HCT116 (cell line): ENCODE measurements around the gene RNF7. TPM values are rescaled to one million over a fixed set of nuclear protein-coding genes. Genes with fewer than 3 reads are reported as not detected.

ENCODE experiments used
- ATAC-seq: fragments of 200-7000 bp; cut with Tn5 transposase; 2 replicates; pipeline ENCODE4 v1.9.1; 2020; ENCODE audit warnings: mild to moderate bottlenecking, moderate library complexity
- BruUV-seq: library from RNA; stranded (reverse); fragments of 400-500 nt; replicated peaks from 2 replicates; lab custom pipeline; 2021; lab: Mats Ljungman, UMichigan
- CTCF ChIA-PET: fragments of 300-600 bp; sonication (Branson Sonifier 250); formaldehyde crosslinking; loops from one replicate; lab custom pipeline; 2021; ENCODE audit warnings: antibody characterized with exemption; lab: Charles Lee
- POLR2A ChIA-PET: fragments of 300-600, 350-600 bp; sonication (Branson Sonifier 250); formaldehyde crosslinking; loops from one replicate; lab custom pipeline; 2021; ENCODE audit warnings: antibody characterized with exemption; lab: Charles Lee
- RAD21 ChIA-PET, 2 experiments: fragments of 300-600 bp; sonication (Branson Sonifier 250); formaldehyde crosslinking; loops; one replicate each; lab custom pipeline; 2023; ENCODE audit warnings: low total read pairs in 2 of 2; ENCODE audit not compliant: uncharacterized antibody in 2 of 2, unreplicated experiment in 2 of 2, low non-redundant PET in 1 of 2; lab: Charles Lee
- DNase-seq: peaks from one replicate; pipeline ENCODE4 v3.0.0-alpha.2; 2010; ENCODE audit warnings: low read depth, low spot score
- H2AFZ ChIP-seq: fragments of 200-600 bp; shearing (Covaris generic), sonication (generic); 2 replicates; pipeline ENCODE4 v1.6.1; 2017; ENCODE audit warnings: low read depth, mixed run types, mixed read lengths, antibody characterized with exemption, low read length; ENCODE audit not compliant: poor library complexity, severe bottlenecking
- H3K27ac ChIP-seq: 2 replicates; pipeline ENCODE4 v1.5.1; 2012; ENCODE audit warnings: low read depth, low read length
- H3K27me3 ChIP-seq: fragments of 200-600 bp; sonication (generic); 2 replicates; pipeline ENCODE4 v1.6.1; 2016; ENCODE audit warnings: mixed run types, low read length, mixed read lengths; ENCODE audit not compliant: insufficient read depth
- H3K36me3 ChIP-seq, 2 experiments: fragments of 200-500 bp in 1 of 2; fragments of 200-600 bp in 1 of 2; sonication (Bioruptor generic) in 1 of 2; sonication (generic) in 1 of 2; 2 replicates each; pipeline versions ENCODE4 v1.5.1 to v1.6.1; 2014 to 2016; ENCODE audit warnings: low read length in 2 of 2, inconsistent platforms in 1 of 2, mixed read lengths in 1 of 2, mixed run types in 1 of 2; ENCODE audit not compliant: insufficient read depth in 2 of 2, control insufficient read depth in 1 of 2
- H3K4me1 ChIP-seq, 2 experiments: fragments of 200-600 bp in 1 of 2; sonication (generic) in 1 of 2; 2 replicates each; pipeline versions ENCODE4 v1.5.1 to v1.6.1; 2012 to 2017; ENCODE audit warnings: low read length in 2 of 2, inconsistent platforms in 1 of 2, mild to moderate bottlenecking in 1 of 2, mixed read lengths in 1 of 2, mixed run types in 1 of 2, moderate library complexity in 1 of 2; ENCODE audit not compliant: insufficient read depth in 2 of 2, control insufficient read depth in 1 of 2
- H3K4me2 ChIP-seq: fragments of 200-600 bp; sonication (generic); 2 replicates; pipeline ENCODE4 v1.6.1; 2017; ENCODE audit warnings: mixed run types, low read length, mixed read lengths
- H3K4me3 ChIP-seq, 2 experiments: fragments of 200-600 bp in 1 of 2; sonication (generic) in 1 of 2; replicated peaks in 1 of 2; 2 replicates each; pipeline ENCODE4 v1.5.1; 2011 to 2016; ENCODE audit warnings: low read length in 2 of 2, control low read depth in 1 of 2, low read depth in 1 of 2, mild to moderate bottlenecking in 1 of 2, mixed read lengths in 1 of 2, mixed run types in 1 of 2
- H3K79me2 ChIP-seq: fragments of 200-600 bp; sonication (generic); 2 replicates; pipeline ENCODE4 v1.6.1; 2017; ENCODE audit warnings: mild to moderate bottlenecking, mixed run types, low read length, moderate library complexity, mixed read lengths; ENCODE audit not compliant: insufficient read depth
- H3K9ac ChIP-seq: fragments of 200-600 bp; sonication (generic); 2 replicates; pipeline ENCODE4 v1.6.1; 2016; ENCODE audit warnings: low read length, mixed read lengths
- H3K9me2 ChIP-seq: fragments of 200-600 bp; sonication (generic), shearing (Covaris generic); 2 replicates; pipeline ENCODE4 v1.6.1; 2017; ENCODE audit warnings: mixed run types, mild to moderate bottlenecking, moderate library complexity; ENCODE audit not compliant: insufficient read depth
- H3K9me3 ChIP-seq, 2 experiments: fragments of 200-500 bp in 1 of 2; fragments of 200-600 bp in 1 of 2; sonication (Bioruptor generic) in 1 of 2; sonication (generic) in 1 of 2; 2 replicates each; pipeline ENCODE4 v1.6.1; 2014 to 2017; ENCODE audit warnings: low read length in 2 of 2, mixed read lengths in 2 of 2, inconsistent platforms in 1 of 2, low read depth in 1 of 2, mild to moderate bottlenecking in 1 of 2, mixed run types in 1 of 2, moderate library complexity in 1 of 2; ENCODE audit not compliant: control insufficient read depth in 1 of 2, insufficient read depth in 1 of 2
- H4K20me1 ChIP-seq: fragments of 200-600 bp; sonication (generic), shearing (Covaris generic); 2 replicates; pipeline ENCODE4 v1.6.1; 2017; ENCODE audit warnings: mixed run types, mild to moderate bottlenecking, moderate library complexity; ENCODE audit not compliant: insufficient read depth
- CBX3 ChIP-seq: IDR thresholded peaks from 2 replicates; pipeline ENCODE4 v1.6.1; 2012; ENCODE audit warnings: low read depth
- CEBPB ChIP-seq: IDR thresholded peaks from 2 replicates; pipeline ENCODE4 v1.6.1; 2012; ENCODE audit warnings: low read depth
- CTCF ChIP-seq, 3 experiments: fragments of 200-600 bp in 1 of 3; sonication (generic) in 1 of 3; IDR thresholded peaks in 2 of 3; conservative IDR thresholded peaks in 1 of 3; 2 replicates each; pipeline ENCODE4 v1.5.1; 2012 to 2017; ENCODE audit warnings: low read depth in 2 of 3, low read length in 2 of 3, antibody characterized with exemption in 1 of 3, borderline replicate concordance in 1 of 3, control low read depth in 1 of 3, mild to moderate bottlenecking in 1 of 3, mixed read lengths in 1 of 3, mixed run types in 1 of 3, moderate library complexity in 1 of 3; ENCODE audit not compliant: insufficient read depth in 1 of 3
- EGR1 ChIP-seq: IDR thresholded peaks from 2 replicates; pipeline ENCODE4 v1.6.1; 2012; ENCODE audit warnings: low read depth
- ELF1 ChIP-seq: IDR thresholded peaks from 2 replicates; pipeline ENCODE4 v1.6.1; 2012; ENCODE audit warnings: low read depth, borderline replicate concordance
- EZH2 ChIP-seq: fragments of 200-600 bp; sonication (generic); IDR thresholded peaks from 2 replicates; pipeline ENCODE4 v1.6.1; 2017; ENCODE audit warnings: antibody characterized with exemption, mixed run types
- EZH2phosphoT487 ChIP-seq: fragments of 200-600 bp; IDR thresholded peaks from 2 replicates; pipeline ENCODE4 v1.6.1; 2018; ENCODE audit warnings: antibody characterized with exemption, borderline replicate concordance
- FOSL1 ChIP-seq: IDR thresholded peaks from 2 replicates; pipeline ENCODE4 v1.6.1; 2012; ENCODE audit warnings: low read depth
- JUND ChIP-seq: IDR thresholded peaks from 2 replicates; pipeline ENCODE4 v1.6.1; 2012
- RAD21 ChIP-seq: IDR thresholded peaks from 2 replicates; pipeline ENCODE4 v1.6.1; 2012; ENCODE audit warnings: low read depth, mild to moderate bottlenecking
- SIN3A ChIP-seq: IDR thresholded peaks from 2 replicates; pipeline ENCODE4 v1.6.1; 2012; ENCODE audit warnings: low read depth
- SP1 ChIP-seq: IDR thresholded peaks from 2 replicates; pipeline ENCODE4 v1.6.1; 2012; ENCODE audit warnings: low read depth
- TCF7L2 ChIP-seq: IDR thresholded peaks from 2 replicates; pipeline ENCODE4 v1.7.0; 2011; ENCODE audit warnings: borderline replicate concordance, inconsistent platforms; ENCODE audit not compliant: insufficient read depth, insufficient read length; ENCODE audit errors: extremely low read depth
- ZFX ChIP-seq: fragments of 450-650 bp; IDR thresholded peaks from 2 replicates; pipeline ENCODE4 v1.6.1; 2017
- ZNF274 ChIP-seq: fragments of 200-500 bp; sonication (Bioruptor generic); IDR thresholded peaks from 2 replicates; pipeline ENCODE4 v1.6.1; 2014; ENCODE audit warnings: mild to moderate bottlenecking, low read depth, low read length, inconsistent platforms
- intact Hi-C: fragments of 100-400 bp; cut with micrococcal nuclease; formaldehyde crosslinking; loops from 2 replicates; pipeline ENCODE4 v1.10.0; 2022
- total RNA-seq: library from RNA; stranded (reverse); gene quantifications from one replicate; pipeline ENCODE4 v1.2.1, GENCODE V29; 2021; ENCODE audit not compliant: unreplicated experiment
- TF ChIP-seq, protein P1 (sequence below): IDR thresholded peaks from 2 replicates; pipeline ENCODE4 v1.6.1; 2012; ENCODE audit warnings: low read depth
- TF ChIP-seq, protein P2 (sequence below): IDR thresholded peaks from 2 replicates; pipeline ENCODE4 v1.6.1; 2011; ENCODE audit warnings: mild to moderate bottlenecking, low read length, moderate library complexity; ENCODE audit not compliant: insufficient replicate concordance; ENCODE audit errors: extremely low read depth

The RNF7 gene
- total RNA-seq, 1 experiment from 2014 or later = 82.3 TPM

DNA sequence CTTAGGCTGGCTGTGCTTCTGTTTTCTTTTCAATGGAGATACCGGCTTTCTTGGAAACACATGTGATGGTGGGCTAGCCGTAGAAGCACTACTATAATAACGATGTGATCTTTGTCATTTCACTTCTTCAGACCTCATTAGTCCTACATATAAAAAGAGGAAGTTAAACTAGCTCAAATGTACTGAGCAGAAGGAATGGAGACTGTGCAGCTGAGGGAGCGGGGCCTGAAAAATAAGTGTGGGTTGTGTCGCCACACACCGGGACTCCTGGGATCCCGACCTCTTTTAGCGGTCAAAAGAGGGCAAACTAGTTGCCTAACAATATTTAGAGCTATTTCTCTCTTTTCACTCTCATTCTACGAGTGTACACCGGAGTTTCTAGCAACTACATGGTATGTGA lies 1.0 kb upstream of the RNF7 start:
- Histone ChIP-seq H3K4me2 (peak overlapping the region; percentile 75; the same call in 1 of the 2 replicates), H3K9me3 (no peaks in the 10 kb centered on the region), H3K9me2 (no peaks in the 10 kb centered on the region), H3K27me3 (no peaks in the 10 kb centered on the region), H3K36me3 (peaks cover 0 to 8% of the 10 kb centered on the region in 2 experiments; a peak in 1 of 4 replicates), H3K4me1 (peaks cover 9 to 11% of the 10 kb centered on the region in 2 experiments), H3K9ac (no peak overlapping the region), H2AFZ (no peak overlapping the region), H3K79me2 (peaks cover 39% of the 10 kb centered on the region), H3K4me3 (no peak overlapping the region), H4K20me1 (peaks cover 8% of the 10 kb centered on the region; the same call in 1 of the 2 replicates), H3K27ac (no peak overlapping the region)
- TF ChIP-seq CEBPB (no peak), SP1 (no peak), JUND (no peak), ELF1 (no peak), TCF7L2 (no peak), FOSL1 (no peak), RAD21 (no peak), SIN3A (no peak), EGR1 (no peak), ZNF274 (no peak), EZH2 (no peak), EZH2phosphoT487 (no peak), ZFX (no peak), CBX3 (no peak), CTCF (IDR thresholded peaks at IDR 0.05 in 2 of 3, conservative IDR thresholded peaks at IDR 0.05 in 1 of 3; ENCODE audit: borderline replicate concordance in 1 of 3, insufficient read depth in 1 of 3, low read depth in 2 of 3, low read length in 2 of 3) (no peak)
- TF ChIP-seq, protein P1, sequence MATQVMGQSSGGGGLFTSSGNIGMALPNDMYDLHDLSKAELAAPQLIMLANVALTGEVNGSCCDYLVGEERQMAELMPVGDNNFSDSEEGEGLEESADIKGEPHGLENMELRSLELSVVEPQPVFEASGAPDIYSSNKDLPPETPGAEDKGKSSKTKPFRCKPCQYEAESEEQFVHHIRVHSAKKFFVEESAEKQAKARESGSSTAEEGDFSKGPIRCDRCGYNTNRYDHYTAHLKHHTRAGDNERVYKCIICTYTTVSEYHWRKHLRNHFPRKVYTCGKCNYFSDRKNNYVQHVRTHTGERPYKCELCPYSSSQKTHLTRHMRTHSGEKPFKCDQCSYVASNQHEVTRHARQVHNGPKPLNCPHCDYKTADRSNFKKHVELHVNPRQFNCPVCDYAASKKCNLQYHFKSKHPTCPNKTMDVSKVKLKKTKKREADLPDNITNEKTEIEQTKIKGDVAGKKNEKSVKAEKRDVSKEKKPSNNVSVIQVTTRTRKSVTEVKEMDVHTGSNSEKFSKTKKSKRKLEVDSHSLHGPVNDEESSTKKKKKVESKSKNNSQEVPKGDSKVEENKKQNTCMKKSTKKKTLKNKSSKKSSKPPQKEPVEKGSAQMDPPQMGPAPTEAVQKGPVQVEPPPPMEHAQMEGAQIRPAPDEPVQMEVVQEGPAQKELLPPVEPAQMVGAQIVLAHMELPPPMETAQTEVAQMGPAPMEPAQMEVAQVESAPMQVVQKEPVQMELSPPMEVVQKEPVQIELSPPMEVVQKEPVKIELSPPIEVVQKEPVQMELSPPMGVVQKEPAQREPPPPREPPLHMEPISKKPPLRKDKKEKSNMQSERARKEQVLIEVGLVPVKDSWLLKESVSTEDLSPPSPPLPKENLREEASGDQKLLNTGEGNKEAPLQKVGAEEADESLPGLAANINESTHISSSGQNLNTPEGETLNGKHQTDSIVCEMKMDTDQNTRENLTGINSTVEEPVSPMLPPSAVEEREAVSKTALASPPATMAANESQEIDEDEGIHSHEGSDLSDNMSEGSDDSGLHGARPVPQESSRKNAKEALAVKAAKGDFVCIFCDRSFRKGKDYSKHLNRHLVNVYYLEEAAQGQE = no peak
- TF ChIP-seq, protein P2, sequence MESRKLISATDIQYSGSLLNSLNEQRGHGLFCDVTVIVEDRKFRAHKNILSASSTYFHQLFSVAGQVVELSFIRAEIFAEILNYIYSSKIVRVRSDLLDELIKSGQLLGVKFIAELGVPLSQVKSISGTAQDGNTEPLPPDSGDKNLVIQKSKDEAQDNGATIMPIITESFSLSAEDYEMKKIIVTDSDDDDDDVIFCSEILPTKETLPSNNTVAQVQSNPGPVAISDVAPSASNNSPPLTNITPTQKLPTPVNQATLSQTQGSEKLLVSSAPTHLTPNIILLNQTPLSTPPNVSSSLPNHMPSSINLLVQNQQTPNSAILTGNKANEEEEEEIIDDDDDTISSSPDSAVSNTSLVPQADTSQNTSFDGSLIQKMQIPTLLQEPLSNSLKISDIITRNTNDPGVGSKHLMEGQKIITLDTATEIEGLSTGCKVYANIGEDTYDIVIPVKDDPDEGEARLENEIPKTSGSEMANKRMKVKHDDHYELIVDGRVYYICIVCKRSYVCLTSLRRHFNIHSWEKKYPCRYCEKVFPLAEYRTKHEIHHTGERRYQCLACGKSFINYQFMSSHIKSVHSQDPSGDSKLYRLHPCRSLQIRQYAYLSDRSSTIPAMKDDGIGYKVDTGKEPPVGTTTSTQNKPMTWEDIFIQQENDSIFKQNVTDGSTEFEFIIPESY = no peak
- ChIA-PET CTCF (no interaction called here), RAD21 (no interaction called here), POLR2A (no interaction called here)
- ATAC-seq (no peak), DNase-seq (no peak)
- BruUV-seq = no TSS peak
- intact Hi-C loops = loop anchor here (5.0 kb wide), 2 partner anchors 260 to 370 kb away; partner anchors contain the start of gene ZBTB38
